IMR-90 (cell line): ENCODE measurements around the gene KIF9. TPM values are rescaled to one million over a fixed set of nuclear protein-coding genes. Genes with fewer than 3 reads are reported as not detected.

Experiments
- ATAC-seq: fragments of 200-7000 bp; cut with Tn5 transposase; 2 replicates; pipeline ENCODE4 v1.9.1; 2020; ENCODE audit warnings: low read depth, mild to moderate bottlenecking, moderate library complexity
- BruUV-seq: library from RNA; stranded (reverse); fragments of 400-500 nt; replicated peaks from 2 replicates; lab custom pipeline; 2021; lab: Mats Ljungman, UMichigan
- CTCF ChIA-PET: fragments of 300-600 bp; formaldehyde crosslinking; extraction: SDS; loops from one replicate; lab custom pipeline; 2021; ENCODE audit warnings: antibody characterized with exemption; lab: Yijun Ruan, JAX
- POLR2A ChIA-PET: fragments of 300-600 bp; sonication (Branson Sonifier 250); formaldehyde crosslinking; loops from one replicate; lab custom pipeline; 2022; ENCODE audit warnings: antibody characterized with exemption; ENCODE audit not compliant: unreplicated experiment; lab: Charles Lee
- DNase-seq: peaks from one replicate; pipeline ENCODE4 v3.0.0; 2013
- H2AFZ ChIP-seq: replicated peaks from 2 replicates; pipeline ENCODE3; 2013; ENCODE audit warnings: low read length, mild to moderate bottlenecking; ENCODE audit not compliant: poor library complexity
- H2AK5ac ChIP-seq: 2 replicates; pipeline ENCODE4 v1.6.1; 2013; ENCODE audit warnings: low read depth, low read length, inconsistent platforms
- H2AK9ac ChIP-seq: replicated peaks from 2 replicates; pipeline ENCODE3; 2013; ENCODE audit warnings: mild to moderate bottlenecking, low read depth, low read length, moderate library complexity; ENCODE audit not compliant: poor library complexity
- H2BK120ac ChIP-seq: 2 replicates; pipeline ENCODE4 v1.6.1; 2013; ENCODE audit warnings: low read depth, low read length, inconsistent platforms
- H2BK15ac ChIP-seq: 3 replicates; pipeline ENCODE4 v1.6.1; 2013; ENCODE audit warnings: low read depth, low read length, inconsistent platforms
- H2BK20ac ChIP-seq: 2 replicates; pipeline ENCODE4 v1.6.1; 2013; ENCODE audit warnings: low read depth, mild to moderate bottlenecking, inconsistent platforms, low read length, moderate library complexity
- H2BK5ac ChIP-seq: 2 replicates; pipeline ENCODE4 v1.6.1; 2013; ENCODE audit warnings: mild to moderate bottlenecking, low read depth, low read length, inconsistent platforms; ENCODE audit not compliant: poor library complexity, severe bottlenecking
- H3K14ac ChIP-seq: replicated peaks from 2 replicates; pipeline ENCODE4 v1.6.1; 2013; ENCODE audit warnings: low read depth, low read length, inconsistent platforms
- H3K18ac ChIP-seq: 2 replicates; pipeline ENCODE4 v1.6.1; 2013; ENCODE audit warnings: low read depth, low read length, control low read depth
- H3K23ac ChIP-seq: 2 replicates; pipeline ENCODE4 v1.6.1; 2013; ENCODE audit warnings: low read depth, low read length, inconsistent platforms
- H3K27ac ChIP-seq: 2 replicates; pipeline ENCODE4 v1.5.1; 2013; ENCODE audit warnings: mild to moderate bottlenecking, control low read depth, low read length; ENCODE audit not compliant: insufficient read depth
- H3K27me3 ChIP-seq: 2 replicates; pipeline ENCODE4 v1.6.1; 2013; ENCODE audit warnings: low read length; ENCODE audit not compliant: control insufficient read depth, insufficient read depth
- H3K36me3 ChIP-seq: 2 replicates; pipeline ENCODE4 v1.6.1; 2013; ENCODE audit warnings: low read length, mixed read lengths; ENCODE audit not compliant: control insufficient read depth, insufficient read depth
- H3K4ac ChIP-seq: 2 replicates; pipeline ENCODE4 v1.6.1; 2013; ENCODE audit warnings: low read depth, low read length, inconsistent platforms
- H3K4me1 ChIP-seq: 2 replicates; pipeline ENCODE4 v1.6.1; 2013; ENCODE audit warnings: low read length, mixed read lengths; ENCODE audit not compliant: control insufficient read depth, insufficient read depth
- H3K4me2 ChIP-seq: 2 replicates; pipeline ENCODE4 v1.6.1; 2013; ENCODE audit warnings: low read depth, mild to moderate bottlenecking, control low read depth, low read length, moderate library complexity
- H3K4me3 ChIP-seq: 2 replicates; pipeline ENCODE4 v1.5.1; 2013; ENCODE audit warnings: low read depth, mild to moderate bottlenecking, control low read depth, low read length, moderate library complexity; ENCODE audit not compliant: insufficient read depth
- H3K56ac ChIP-seq: 2 replicates; pipeline ENCODE4 v1.6.1; 2013; ENCODE audit warnings: low read length, inconsistent platforms; ENCODE audit not compliant: insufficient read depth; ENCODE audit errors: extremely low read depth
- H3K79me1 ChIP-seq, 2 experiments: 2 replicates each; pipeline ENCODE4 v1.6.1; 2013; ENCODE audit warnings: low read length in 2 of 2, inconsistent platforms in 1 of 2, low read depth in 1 of 2
- H3K9ac ChIP-seq: 2 replicates; pipeline ENCODE4 v1.6.1; 2013; ENCODE audit warnings: low read depth, low read length, control low read depth
- H3K9me1 ChIP-seq: 2 replicates; pipeline ENCODE4 v1.6.1; 2013; ENCODE audit warnings: low read length, inconsistent platforms; ENCODE audit not compliant: insufficient read depth
- H3K9me3 ChIP-seq: 2 replicates; pipeline ENCODE4 v1.6.1; 2013; ENCODE audit warnings: low read length; ENCODE audit not compliant: control insufficient read depth, insufficient read depth
- H4K20me1 ChIP-seq: 2 replicates; pipeline ENCODE4 v1.6.1; 2013; ENCODE audit warnings: low read length, inconsistent platforms; ENCODE audit not compliant: insufficient read depth
- H4K5ac ChIP-seq: 2 replicates; pipeline ENCODE4 v1.6.1; 2013; ENCODE audit warnings: mild to moderate bottlenecking, low read depth, low read length, control low read depth
- H4K8ac ChIP-seq, 2 experiments: 2 replicates each; pipeline ENCODE4 v1.6.1; 2013; ENCODE audit warnings: low read depth in 2 of 2, low read length in 2 of 2, control low read depth in 1 of 2, inconsistent platforms in 1 of 2
- H4K91ac ChIP-seq: 2 replicates; pipeline ENCODE4 v1.6.1; 2013; ENCODE audit warnings: low read depth, low read length, inconsistent platforms; ENCODE audit not compliant: insufficient read depth
- BHLHE40 ChIP-seq: fragments of 150-350 bp; IDR thresholded peaks from 2 replicates; pipeline ENCODE4 v1.6.1; 2016; ENCODE audit warnings: mild to moderate bottlenecking, low read depth, low read length
- CHD1 ChIP-seq: IDR thresholded peaks from 2 replicates; pipeline ENCODE4 v1.6.1; 2012; ENCODE audit warnings: low read depth, low read length, improper control_type of control experiment
- FOS ChIP-seq: fragments of 150-350 bp; IDR thresholded peaks from 2 replicates; pipeline ENCODE4 v1.6.1; 2016; ENCODE audit warnings: low read depth, low read length
- MAFK ChIP-seq: IDR thresholded peaks from 2 replicates; pipeline ENCODE4 v1.6.1; 2012; ENCODE audit warnings: low read depth, low read length, improper control_type of control experiment
- MXI1 ChIP-seq: IDR thresholded peaks from 2 replicates; pipeline ENCODE4 v1.6.1; 2012; ENCODE audit warnings: low read depth, mild to moderate bottlenecking, low read length, moderate library complexity, borderline replicate concordance
- NFE2L2 ChIP-seq: fragments of 150-350 bp; IDR thresholded peaks from 2 replicates; pipeline ENCODE4 v1.6.1; 2016; ENCODE audit warnings: low read depth, mild to moderate bottlenecking, low read length
- RAD21 ChIP-seq: IDR thresholded peaks from 2 replicates; pipeline ENCODE4 v1.6.1; 2012; ENCODE audit warnings: low read length, improper control_type of control experiment
- RCOR1 ChIP-seq: IDR thresholded peaks from 2 replicates; pipeline ENCODE4 v1.6.1; 2012; ENCODE audit warnings: mild to moderate bottlenecking, low read length, improper control_type of control experiment; ENCODE audit not compliant: insufficient replicate concordance
- SMC3 ChIP-seq: fragments of 150-350 bp; IDR thresholded peaks from 2 replicates; pipeline ENCODE4 v1.6.1; 2016; ENCODE audit warnings: low read depth, mild to moderate bottlenecking, antibody characterized with exemption, low read length, moderate library complexity
- WGBS, 2 experiments: methylation state at CpG; one replicate each; pipeline versions ENCODE4 v1.1.5 to v1.1.7; 2013; ENCODE audit warnings: missing lambda C conversion rate in 2 of 2; ENCODE audit not compliant: insufficient read length in 1 of 2; ENCODE audit errors: extremely low coverage in 2 of 2; 5-methylcytosine and 5-hydroxymethylcytosine counted together
- dilution Hi-C: fragments of 300-500 bp; cut with HindIII; formaldehyde crosslinking; loops from one replicate; pipeline ENCODE4 v1.14.3; 2018; ENCODE audit warnings: low sequenced_read_pairs; ENCODE audit not compliant: unreplicated experiment
- in situ Hi-C: fragments of 300-500 bp; cut with MboI; formaldehyde crosslinking; loops from 3 replicates; pipeline ENCODE4 v1.14.3; 2019; ENCODE audit warnings: low sequenced_read_pairs, inconsistent platforms, mixed read lengths
- intact Hi-C: fragments of 100-400 bp; cut with micrococcal nuclease; formaldehyde crosslinking; loops from 2 replicates; pipeline ENCODE4 v1.10.0; 2022
- polyA plus RNA-seq, 3 experiments: library from polyadenylated mRNA; depleted of rRNA; stranded (reverse); fragments of >200 nt; gene quantifications; 2 replicates each; pipeline ENCODE4 v1.2.3, GENCODE V29; 2012; ENCODE audit warnings: low replicate concordance in 1 of 3
- total RNA-seq: library from RNA; depleted of rRNA; stranded (reverse); fragments of >200 nt; gene quantifications from 2 replicates; pipeline ENCODE4 v1.2.3, GENCODE V29; 2012
- TF ChIP-seq, protein P1 (sequence below): fragments of 150-350 bp; IDR thresholded peaks from 2 replicates; pipeline ENCODE4 v1.6.1; 2017; ENCODE audit warnings: mild to moderate bottlenecking, antibody characterized with exemption, low read length, low read depth
- TF ChIP-seq, protein P2 (sequence below): conservative IDR thresholded peaks from 2 replicates; pipeline ENCODE4 v1.5.1; 2012; ENCODE audit warnings: mild to moderate bottlenecking, low read depth, low read length, improper control_type of control experiment
- TF ChIP-seq, protein P3 (sequence below): fragments of 150-350 bp; IDR thresholded peaks from 2 replicates; pipeline ENCODE4 v1.6.1; 2016; ENCODE audit warnings: low read depth, mild to moderate bottlenecking, low read length, moderate library complexity, borderline replicate concordance

The KIF9 gene
- total and polyA plus RNA-seq, 2 of the 4 experiments (the other 2 are of a cell fraction), result 1.8 to 5.0 TPM

DNA sequence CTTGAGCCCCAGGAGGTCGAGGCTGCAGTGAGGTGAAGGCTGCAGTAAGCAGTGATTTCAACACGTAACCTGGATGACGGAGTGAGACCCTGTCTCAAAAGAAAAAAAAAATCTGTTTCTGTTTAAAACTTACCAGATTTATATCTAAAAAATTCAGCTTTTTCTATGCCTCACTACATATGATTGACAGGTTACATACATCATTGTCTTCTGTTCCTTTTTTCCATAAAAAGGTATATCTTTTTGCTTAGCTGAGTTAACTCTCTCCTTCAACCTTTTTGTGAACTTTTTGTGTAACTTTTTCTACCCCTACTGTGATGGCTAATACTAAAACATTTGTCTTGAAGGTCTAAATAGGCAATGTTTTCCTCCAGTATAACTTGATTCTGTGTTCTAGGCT is 80.1 kb downstream of the KIF9 start:
- WGBS, 2 experiments, result no CpG with 5 or more reads among the region's 3 CpGs
- H3K9me1 ChIP-seq, result no peaks in the 10 kb centered on the region
- no TSS peak for BruUV-seq

More for the DNA sequence above, 80.1 kb downstream of the KIF9 start:
- no peak overlapping the region for H2BK5ac ChIP-seq
- ChIA-PET POLR2A (interaction anchor here (0.6 kb wide), 1 partner anchor 1791 kb away, joined by 8 read pairs; no protein-coding TSS in a partner anchor), CTCF (no interaction called here)
- H3K23ac ChIP-seq, result no peak overlapping the region
- H3K14ac ChIP-seq, result no peak overlapping the region
- H3K4me1 ChIP-seq, result no peaks in the 10 kb centered on the region
- H3K56ac ChIP-seq, result no peak overlapping the region
- no peak for DNase-seq
- no peaks in the 10 kb centered on the region for H4K20me1 ChIP-seq
- dilution Hi-C loops (no loop called here), in situ Hi-C loops (no loop called here), intact Hi-C loops (no loop called here)
- no peak overlapping the region for H4K5ac ChIP-seq
- TF ChIP-seq SMC3 (no peak), RCOR1 (no peak), NFE2L2 (no peak), FOS (no peak), CHD1 (no peak), RAD21 (no peak), BHLHE40 (no peak), MAFK (no peak), MXI1 (no peak)
- TF ChIP-seq, protein P1, sequence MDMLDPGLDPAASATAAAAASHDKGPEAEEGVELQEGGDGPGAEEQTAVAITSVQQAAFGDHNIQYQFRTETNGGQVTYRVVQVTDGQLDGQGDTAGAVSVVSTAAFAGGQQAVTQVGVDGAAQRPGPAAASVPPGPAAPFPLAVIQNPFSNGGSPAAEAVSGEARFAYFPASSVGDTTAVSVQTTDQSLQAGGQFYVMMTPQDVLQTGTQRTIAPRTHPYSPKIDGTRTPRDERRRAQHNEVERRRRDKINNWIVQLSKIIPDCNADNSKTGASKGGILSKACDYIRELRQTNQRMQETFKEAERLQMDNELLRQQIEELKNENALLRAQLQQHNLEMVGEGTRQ, result no peak
- TF ChIP-seq, protein P2, sequence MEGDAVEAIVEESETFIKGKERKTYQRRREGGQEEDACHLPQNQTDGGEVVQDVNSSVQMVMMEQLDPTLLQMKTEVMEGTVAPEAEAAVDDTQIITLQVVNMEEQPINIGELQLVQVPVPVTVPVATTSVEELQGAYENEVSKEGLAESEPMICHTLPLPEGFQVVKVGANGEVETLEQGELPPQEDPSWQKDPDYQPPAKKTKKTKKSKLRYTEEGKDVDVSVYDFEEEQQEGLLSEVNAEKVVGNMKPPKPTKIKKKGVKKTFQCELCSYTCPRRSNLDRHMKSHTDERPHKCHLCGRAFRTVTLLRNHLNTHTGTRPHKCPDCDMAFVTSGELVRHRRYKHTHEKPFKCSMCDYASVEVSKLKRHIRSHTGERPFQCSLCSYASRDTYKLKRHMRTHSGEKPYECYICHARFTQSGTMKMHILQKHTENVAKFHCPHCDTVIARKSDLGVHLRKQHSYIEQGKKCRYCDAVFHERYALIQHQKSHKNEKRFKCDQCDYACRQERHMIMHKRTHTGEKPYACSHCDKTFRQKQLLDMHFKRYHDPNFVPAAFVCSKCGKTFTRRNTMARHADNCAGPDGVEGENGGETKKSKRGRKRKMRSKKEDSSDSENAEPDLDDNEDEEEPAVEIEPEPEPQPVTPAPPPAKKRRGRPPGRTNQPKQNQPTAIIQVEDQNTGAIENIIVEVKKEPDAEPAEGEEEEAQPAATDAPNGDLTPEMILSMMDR, result no peak
- TF ChIP-seq, protein P3, sequence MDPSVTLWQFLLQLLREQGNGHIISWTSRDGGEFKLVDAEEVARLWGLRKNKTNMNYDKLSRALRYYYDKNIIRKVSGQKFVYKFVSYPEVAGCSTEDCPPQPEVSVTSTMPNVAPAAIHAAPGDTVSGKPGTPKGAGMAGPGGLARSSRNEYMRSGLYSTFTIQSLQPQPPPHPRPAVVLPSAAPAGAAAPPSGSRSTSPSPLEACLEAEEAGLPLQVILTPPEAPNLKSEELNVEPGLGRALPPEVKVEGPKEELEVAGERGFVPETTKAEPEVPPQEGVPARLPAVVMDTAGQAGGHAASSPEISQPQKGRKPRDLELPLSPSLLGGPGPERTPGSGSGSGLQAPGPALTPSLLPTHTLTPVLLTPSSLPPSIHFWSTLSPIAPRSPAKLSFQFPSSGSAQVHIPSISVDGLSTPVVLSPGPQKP, result no peak
- H3K9ac ChIP-seq, result no peak overlapping the region
- no peak overlapping the region for H2BK20ac ChIP-seq
- H3K4ac ChIP-seq, result no peak overlapping the region
- no peak overlapping the region for H3K27ac ChIP-seq
- no peak for ATAC-seq
- H3K18ac ChIP-seq, result no peak overlapping the region
- H4K91ac ChIP-seq, result no peak overlapping the region
- no peak overlapping the region for H2AK5ac ChIP-seq
- H2BK15ac ChIP-seq, result no peak overlapping the region
- no peak overlapping the region for H2BK120ac ChIP-seq
- no peaks in the 10 kb centered on the region for H3K9me3 ChIP-seq
- no peak overlapping the region for H4K8ac ChIP-seq
- no peak overlapping the region for H2AFZ ChIP-seq
- H3K36me3 ChIP-seq, result no peaks in the 10 kb centered on the region; the same call in 1 of the 2 replicates
- no peaks in the 10 kb centered on the region for H3K27me3 ChIP-seq
- H3K79me1 ChIP-seq, result no peaks in the 10 kb centered on the region
- no peak overlapping the region for H2AK9ac ChIP-seq
- no peak overlapping the region for H3K4me2 ChIP-seq
- no peak overlapping the region for H3K4me3 ChIP-seq
